Activated gamma-delta T cell treated with anti-CD3 and anti-CD28 coated beads, Interleukin-2, amount 50 U/mL, for 16 hours (primary cell): Measurements from ENCODE around the gene MRPL11.
"Not testable (repeated sequence)": the region's sequence is repeated elsewhere in the genome, so short reads cannot be mapped to it uniquely, and the experiment has no call there.

ENCODE experiments used
- DNase-seq: peaks from one replicate; pipeline ENCODE4 v3.0.0-alpha.2; 2020; ENCODE audit warnings: low read depth

The MRPL11 gene

DNA sequence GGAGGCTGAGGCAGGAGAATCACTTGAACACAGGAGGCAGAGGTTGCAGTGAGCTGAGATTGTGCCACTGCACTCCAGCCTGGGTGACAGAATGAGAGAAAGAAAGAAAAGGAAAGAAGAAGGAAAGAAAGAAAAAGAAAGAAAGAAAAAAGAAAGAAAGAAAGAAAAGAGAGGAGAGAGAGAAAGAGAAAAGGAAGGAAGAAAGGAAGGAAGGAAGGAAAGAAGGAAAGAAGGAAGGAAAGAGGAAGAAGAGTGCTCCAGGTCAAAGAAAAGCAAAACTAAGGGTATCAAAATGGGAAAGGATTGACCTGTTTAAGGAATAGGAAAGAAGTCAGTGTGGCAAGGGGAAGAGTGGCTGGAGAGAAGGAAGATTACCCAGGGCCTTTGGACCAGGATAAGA lies 7.4 kb downstream of the MRPL11 start:
- DNase-seq: not testable (repeated sequence)

DNA sequence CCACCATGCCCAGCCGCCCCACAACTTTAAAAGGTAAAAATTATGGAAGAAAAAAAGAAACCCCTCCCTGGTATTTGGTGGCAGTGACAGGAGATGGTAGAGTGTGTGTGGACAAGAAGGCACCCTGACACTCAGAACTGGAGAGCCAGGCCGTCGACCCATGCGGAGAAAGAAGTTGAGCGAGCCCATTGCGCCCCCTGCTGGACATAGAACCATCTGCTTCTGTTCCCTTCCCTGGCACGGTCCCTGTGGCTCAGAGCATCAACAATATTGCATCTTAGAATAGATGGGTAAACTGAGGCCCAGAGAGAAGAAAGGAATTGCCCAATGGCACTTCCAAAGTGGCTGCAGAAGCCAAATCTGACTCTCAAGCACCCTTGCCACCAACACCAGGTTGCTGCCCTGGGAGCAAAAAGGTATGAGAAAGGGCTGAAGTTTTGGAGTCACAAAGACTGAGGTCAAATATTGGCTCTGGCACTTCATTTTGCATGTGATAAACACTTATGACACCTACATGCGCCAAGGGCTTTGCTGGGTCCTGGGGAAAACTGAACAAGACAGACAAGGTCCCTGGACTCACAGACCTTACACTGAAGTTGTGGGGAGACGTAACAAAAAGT lies 8.6 kb downstream of the MRPL11 start:
- DNase-seq: peak; percentile 59

DNA sequence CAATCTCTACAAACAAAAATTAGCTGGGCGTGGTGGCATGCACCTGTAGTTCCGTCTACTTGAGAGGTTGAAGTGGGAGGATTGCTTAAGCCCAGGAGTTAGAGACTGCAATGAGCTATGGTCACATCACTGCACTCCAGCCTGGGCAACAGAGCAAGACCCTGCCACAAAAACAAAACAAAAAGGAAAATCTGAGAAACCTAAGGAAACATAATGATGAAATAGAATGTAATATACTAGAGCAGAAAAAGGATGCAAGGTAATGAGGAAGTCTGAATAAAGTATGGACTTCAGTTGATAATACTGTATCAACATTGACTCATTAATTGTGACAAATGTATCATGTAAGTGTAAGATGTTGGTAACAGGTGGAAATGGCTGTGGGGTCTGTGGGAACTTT lies 9.7 kb downstream of the MRPL11 start:
- DNase-seq: no peak

DNA sequence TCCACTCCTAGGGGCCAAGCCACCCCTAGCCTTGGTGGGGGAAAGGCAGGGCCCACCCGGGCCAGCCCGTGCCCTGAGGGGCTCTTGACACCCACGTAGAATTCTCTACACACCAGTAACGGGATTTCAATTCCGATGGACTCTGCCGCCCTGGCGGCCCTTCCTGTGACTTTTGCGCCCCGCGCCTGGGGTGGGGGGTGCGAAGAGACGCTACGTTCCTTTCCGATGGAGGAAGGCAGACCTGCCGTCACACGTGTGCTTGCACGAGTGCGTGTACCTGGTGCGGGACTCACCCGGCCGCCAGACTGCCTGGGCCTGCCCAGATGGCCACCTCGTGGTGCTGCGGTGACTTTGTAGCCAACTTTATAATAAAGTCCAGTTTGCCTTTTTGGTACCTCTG lies 12.3 kb downstream of the MRPL11 start:
- DNase-seq: no peak

DNA sequence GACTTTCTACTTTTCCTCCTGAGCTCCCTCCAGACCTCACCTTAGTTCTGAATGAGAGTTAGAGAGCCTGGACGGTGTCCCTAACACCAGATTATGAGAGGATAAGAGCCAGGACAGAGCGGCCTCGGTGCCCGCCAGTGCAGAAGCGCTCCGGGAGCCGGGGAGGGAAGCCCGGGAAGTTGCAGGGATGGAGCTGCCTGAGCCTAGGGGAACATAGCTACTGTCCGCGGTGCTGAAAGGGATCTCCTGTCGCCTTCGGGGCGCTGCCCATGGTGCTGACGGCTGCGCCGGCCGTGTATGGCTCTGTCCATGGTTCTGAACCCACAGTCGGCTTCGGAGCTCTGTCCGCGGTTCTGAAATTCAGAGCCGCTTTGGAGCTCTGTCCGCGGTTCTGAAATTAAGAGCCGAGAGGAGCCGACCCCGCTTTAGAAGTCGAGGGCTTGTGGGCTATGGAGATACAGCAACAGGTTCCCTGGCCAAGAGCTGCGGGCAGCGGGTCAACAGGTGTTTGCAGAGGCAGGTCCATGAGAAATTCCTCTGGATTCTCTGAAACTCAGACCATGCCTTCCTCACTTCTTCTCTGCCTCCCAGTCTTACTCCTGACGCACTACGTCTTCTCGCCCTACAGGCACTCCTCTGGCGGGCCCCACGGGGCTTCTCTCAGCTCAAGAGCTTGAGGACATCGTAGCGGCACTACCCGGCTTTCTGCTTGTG lies 17.0 kb downstream of the MRPL11 start:
- peak; percentile 79 for DNase-seq

DNA sequence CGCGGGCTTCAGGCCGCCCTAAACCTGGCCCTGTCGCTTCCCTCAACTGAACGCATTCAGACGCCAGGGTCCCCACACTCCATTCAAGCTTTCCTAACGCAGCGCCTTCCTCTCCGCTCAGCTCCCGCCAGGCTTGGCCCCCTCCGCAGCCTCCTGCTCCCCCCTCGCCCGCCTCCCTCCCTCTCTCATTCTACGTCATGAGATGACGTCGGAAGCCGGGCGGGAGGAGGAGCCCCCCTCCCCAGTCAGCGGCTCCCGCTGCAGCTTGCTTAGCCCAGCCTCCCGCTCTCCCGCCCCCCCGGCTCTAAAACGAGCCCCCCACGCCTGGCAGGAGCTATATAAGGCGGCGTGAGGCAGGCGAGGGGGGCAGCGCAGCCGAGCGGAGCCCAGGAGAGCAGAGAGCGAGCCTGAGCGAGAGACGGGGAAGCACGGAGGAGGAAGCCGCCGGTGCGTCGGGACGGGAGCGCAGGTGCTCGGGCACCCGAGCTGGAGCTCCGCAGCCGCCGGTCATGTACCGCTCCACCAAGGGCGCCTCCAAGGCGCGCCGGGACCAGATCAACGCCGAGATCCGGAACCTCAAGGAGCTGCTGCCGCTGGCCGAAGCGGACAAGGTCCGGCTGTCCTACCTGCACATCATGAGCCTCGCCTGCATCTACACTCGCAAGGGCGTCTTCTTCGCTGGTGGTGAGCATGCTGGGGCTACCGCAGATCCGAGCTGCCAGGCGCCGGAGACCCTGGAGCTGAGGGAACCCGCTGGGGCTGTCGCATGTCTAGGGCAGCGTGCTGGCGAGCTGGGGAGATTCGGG lies 17.8 kb downstream of the MRPL11 start, which contains the start of gene NPAS4:
NPAS4 (plus strand) TSS at position 365 of the 806 bp plus-strand sequence; CDS start at position 510, 145 bp downstream.
- no peak for DNase-seq

DNA sequence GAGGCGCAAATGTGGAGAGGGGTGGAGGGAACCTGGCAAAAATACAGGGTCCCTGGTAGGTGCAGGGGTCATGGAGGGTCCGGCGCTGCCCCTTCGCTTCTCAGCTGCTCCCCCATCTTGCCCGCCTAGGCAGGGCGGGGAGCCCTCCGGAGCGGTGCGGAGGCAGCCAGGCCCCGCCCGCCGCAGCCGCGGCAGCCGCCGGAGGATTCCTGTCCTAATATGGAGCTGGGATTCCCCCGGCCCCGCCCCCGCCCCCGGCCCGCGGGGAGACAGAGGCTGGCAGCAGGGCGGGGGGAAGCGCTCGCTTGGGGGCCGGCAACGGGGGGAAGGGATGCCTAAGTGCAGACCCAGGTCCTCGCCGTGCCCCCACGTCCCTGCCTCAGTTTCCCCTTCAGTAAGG lies 18.8 kb downstream of the MRPL11 start:
- DNase-seq: no peak

DNA sequence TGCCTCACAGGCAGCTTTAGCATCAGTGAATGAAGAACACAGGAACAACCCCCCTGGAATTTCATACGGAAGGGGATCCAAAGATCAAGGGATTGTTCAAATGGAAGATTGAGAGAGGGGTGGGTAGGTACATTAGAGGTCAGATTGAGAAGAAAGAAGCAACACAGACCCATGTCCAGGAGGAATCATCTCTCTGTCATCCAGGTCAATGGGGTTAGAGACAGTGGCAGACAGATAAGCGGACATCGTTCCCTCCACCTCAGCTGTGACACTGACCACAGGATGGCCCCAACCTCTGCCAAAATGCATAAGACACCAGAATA lies 19.7 kb downstream of the MRPL11 start:
- DNase-seq: no peak

DNA sequence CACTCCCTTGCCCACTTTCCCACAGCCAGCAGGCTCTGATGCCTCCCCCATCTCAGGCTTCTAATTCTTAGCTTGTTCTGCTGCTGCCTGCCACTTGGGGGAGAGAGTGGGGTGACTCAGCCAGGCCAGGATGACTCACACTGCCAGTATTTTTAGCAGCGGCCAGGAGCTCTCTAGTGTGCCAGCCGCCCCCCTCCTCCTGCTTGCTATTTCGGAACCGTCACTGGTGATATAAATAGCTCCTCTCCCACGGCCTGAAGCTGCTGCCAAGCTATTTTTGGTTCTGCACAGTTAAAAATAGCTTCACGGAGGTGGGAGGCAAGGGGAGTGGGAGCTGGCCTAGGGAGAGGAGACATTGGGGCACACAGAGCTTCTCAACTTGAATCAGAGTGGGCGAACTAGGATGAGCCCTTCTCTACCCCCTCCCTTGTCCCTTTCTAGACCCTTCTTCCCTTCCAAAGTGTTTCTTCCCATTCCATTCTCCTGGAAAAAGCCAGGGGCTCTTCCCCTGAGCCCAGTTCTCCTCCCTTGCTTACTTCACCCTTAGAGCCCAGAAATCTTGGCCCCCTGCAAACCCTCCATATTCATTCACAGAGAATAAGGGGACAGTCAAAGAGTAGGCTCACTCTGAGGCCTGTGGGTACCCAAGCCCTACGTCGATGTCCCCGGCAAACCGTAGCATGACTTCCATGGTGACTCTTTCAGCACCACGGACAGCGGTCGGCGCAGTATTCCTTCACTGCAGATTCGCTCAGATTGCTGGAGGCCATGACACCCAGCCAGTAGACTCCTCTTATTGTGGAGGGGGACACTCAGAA lies 20.3 kb downstream of the MRPL11 start:
- peak; percentile 35 for DNase-seq

DNA sequence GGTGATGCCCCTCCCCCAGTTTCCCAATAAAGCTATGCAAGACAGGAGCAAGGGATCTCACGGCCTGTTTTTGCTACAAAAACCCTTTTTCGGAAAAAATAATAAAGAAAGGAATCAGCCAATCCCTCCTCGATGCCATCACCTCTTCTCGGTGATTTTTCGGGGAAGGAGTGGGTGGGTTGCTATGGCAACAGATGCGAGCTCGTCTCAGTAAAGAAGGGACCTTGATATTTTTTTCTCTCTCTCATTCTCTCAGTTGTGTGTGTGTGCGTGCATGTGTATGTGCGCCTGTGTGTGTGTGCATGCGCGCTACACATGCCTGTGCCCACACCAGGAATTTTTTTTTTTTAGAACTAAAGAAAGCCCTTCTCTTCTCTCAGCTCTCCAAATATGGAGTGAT lies 21.6 kb downstream of the MRPL11 start:
- DNase-seq: no peak

DNA sequence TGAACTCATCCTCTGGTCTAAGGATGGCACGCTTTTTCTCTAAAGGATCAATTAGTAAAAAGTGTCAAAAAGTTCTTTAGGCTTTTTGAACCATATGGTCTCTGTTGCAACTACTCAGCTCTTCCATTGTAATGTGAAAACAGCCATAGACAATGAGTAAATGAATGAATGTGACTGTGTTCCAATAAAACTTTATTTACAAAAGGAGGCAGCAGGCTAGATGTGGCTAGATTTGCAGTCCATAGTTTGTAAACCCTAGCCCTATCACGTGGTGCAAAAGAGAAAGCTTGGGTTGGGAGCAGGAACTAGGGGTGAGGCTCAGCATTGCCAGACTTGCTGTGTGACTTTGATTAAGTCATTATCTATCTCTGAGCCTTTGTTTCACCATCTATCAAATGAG lies 23.2 kb downstream of the MRPL11 start:
- no peak for DNase-seq

DNA sequence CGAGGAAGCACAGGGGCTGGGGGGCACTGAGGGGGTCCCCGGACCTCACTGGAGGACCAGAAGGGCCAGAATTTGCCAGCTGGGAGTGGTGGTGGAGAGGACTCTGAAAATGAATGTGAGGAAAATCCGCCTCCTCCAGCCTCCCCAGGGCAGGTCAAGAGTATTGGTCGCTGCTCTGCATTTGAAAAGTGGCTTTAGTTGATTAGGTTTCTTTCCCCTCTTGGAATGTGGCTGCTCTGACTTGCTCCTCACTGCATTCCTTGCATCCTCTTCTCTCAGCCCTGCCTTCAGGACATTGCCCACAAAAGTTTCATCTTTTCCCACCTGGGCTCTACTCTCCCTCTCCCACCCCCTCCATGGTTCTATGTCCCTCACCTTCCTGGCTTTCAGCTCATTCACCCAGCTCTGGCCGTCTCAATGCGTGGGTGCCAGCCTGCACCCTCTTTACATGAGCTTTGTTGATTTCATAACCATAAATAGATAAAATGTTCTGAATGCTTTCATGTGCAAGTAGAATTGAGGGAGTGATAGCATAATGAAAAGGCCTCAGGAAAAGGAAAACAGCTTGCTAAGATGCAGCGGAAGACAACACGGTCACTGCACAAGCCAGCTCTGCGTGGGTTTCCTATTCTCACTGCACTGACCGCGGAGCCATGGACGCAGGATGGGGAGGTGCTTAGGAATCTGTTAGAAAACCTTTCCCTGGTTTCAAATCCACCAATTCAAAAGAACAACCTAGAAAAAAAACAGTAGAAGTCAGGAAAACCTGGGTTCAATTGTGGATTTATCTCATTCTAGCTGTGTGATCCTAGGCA lies 24.3 kb downstream of the MRPL11 start:
- DNase-seq: no peak

DNA sequence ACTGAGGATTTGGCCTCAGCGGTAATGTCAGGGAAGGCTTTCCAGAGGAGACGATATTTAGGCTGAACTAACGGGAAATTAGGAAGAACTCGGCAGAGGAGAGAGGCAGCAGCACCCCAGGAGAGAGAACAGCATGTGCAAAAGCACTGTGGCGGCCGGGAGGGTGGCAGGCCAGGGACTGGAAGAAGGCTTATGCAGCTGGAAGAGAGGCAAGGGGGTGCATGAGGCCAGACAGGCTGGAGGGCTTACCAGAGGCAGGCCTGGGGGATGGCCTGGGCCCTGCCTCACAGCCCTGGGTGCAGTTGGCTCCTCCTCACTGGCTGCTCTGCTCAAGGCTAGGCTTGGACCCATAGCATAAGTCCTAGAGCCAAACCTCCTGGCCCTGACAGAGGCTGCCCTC lies 25.5 kb downstream of the MRPL11 start:
- DNase-seq: no peak

DNA sequence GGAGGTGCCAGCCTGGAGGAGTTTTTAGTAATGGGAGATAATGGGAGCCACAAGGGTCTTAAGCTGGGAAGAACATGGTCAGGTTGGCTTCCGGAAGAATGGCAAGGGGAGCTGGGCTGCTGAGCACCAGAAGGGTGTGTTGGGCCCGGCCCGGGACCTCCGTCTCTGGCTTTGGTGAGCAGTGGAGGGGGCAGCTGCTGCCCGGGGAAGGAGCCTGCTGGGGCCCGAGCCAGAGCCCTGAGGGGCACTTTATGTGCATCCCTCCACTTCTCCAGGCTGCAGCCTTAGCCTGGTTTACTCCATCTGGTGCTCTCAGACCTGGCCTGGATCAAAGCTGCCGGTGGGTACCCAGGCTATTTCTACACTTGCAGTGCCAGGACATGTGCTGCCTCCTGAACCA lies 26.5 kb downstream of the MRPL11 start:
- DNase-seq: no peak

DNA sequence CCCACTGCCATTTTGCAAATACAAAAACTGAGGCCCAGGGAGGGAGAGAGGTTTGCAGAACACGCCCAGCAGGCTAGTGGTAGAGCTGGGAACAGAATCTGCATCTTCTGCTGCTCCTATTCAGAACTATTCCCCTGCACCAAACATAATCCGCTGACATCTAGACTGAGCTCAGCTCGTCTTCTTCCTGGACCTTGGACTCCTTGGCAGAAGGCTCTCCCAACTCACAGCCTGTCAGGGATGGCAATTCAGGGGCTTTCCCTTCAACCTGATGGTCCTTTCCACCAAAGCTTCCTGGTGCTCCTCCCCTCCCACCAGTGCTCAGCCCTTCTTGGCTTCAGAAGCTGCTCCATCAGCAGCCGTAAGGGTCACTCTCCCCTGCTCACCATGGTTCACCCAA lies 27.3 kb downstream of the MRPL11 start:
- DNase-seq: no peak

DNA sequence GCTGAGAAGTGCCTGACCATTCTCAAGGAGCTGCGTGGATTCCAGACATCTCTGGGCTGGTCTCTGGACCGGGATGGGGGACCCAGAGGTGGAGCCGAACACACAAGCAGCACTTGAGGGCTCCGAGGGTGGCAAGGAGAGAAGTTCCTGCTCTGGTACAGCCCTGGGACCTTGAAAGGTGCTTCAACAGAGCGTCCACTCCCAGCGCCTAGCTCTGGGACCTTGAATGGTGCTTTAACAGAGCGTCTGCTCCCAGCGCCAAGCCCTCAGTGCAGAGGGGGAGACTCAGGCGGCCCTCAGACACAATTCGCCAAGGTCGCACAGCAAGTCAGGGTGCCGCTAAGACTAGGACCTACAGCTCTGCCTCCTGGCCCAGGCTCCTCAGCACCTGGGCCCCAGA lies 28.5 kb downstream of the MRPL11 start:
- DNase-seq: no peak

DNA sequence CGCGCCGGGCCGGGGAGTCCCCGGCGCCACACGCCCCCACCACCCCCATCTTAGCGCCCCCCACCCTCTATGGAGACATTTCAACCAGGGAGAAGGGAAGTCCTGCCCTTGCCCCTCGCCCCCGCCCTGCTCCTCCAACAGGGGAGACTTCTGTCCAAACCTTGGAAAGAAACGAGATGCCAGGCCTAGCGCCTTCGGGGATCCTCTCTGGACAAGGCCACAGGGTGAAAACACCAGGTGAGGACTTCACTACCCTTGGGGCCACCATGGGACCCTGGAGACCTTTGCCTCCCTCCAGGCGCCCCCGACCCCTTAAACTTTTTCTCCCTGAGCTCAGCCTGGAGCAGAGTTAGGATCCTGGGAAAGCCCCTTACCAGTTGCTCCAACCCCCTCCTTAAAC lies 29.4 kb downstream of the MRPL11 start:
- DNase-seq: no peak

DNA sequence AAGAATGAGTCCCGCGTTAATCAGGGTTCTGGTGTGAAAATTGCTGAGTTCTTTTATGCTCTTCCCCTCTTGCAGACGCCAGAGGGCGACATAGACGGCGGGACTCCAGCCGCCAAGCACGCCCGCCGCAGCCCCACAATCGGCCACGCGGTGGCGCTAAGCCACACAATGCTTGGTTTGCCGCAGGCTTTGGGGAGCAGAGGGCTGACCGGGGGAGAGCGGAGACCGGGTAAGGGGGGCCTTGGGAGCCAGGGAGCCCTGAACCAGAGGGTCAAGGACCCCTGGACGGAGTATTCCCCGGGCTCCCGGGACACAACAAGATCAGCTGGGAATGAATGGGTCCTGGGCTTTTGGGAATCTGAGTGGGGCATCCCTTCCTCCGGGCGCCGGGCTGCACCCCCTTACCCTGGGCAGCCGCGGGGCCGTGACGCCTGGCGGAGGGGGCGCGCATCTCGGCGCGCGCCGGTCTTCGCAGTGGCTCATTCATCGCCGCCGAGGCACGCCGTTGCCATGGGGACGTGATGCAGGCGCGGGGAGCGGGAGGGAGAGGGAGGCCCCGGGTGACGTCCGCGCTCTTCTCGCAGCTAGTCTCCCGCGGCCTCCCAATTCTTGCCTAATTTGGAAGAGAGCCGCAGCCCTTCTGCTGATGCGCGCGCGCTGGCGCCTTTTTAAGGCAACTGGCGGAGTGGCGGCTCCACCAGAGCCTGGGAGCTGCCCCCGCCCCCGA lies 30.0 kb downstream of the MRPL11 start:
- DNase-seq: peak; percentile 92

DNA sequence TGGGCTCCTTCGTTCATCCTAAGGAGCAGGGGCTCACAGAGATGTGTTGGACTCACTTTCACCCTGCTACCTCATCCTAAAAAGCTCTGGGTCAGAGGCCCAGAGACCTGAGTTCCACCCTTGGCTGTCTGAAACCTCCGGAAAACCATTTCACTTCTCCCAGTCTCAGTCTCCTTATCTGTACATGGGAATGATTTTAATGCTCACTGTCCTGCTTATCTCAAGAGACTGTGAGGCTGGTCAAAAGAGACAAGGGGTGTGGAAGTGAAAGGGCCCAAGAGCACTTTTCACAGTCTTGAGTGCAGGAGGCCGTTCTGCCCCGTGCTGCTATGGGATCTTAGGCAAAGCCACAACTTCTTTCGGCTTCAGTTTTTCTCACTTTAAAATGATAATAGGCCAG lies 31.0 kb downstream of the MRPL11 start:
- DNase-seq: no peak

DNA sequence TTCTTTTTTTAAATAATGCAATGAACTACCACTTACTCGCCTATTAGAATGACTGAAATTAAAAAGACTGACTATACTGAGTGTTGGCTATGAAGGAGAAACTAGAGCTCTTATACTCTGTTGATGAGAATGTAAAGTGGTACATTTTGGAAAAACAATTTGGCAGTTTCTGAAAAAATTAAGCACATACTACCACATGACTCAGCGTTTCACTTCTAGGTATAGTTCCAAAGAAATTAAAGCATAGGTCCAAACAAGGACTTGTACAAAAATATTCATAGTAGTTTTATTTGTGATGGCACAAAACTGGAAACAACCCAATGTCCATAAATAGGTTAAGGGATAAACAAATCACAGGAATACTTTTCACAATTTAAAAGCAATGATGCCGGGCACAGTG lies 44.7 kb downstream of the MRPL11 start:
- DNase-seq: no peak

DNA sequence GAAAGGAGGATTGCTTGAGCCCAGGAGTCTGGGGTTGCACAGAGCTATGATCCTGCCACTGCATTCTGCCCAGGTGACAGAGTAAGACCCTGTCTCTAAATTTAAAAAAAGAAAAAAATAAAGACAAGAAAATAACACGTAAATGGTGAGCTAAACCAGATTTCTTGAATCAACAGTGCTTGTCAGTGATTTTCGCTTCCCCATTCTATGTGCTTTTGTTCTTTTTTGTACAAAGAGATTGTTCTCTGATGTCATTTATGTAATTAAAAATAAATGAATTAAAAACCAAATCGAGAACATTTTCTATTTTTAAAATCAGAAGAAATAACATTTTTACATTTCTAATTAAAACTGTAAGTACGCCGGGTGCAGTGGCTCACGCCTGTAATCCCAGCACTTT lies 47.3 kb downstream of the MRPL11 start:
- DNase-seq: no peak
